Activated naive CD4-positive, alpha-beta T cell treated with anti-CD3 and anti-CD28 coated beads, Interleukin-2, amount 10 ng/mL, durations not matched to agents 7 days and 5 days (primary cell): ENCODE data around the gene AUTS2.

Source experiments
- CTCF ChIA-PET: fragments of 350-600 bp; sonication (Branson Sonifier 250); formaldehyde crosslinking; loops from one replicate; lab custom pipeline; 2021; ENCODE audit warnings: antibody characterized with exemption; lab: Charles Lee
- DNase-seq: peaks from one replicate; pipeline ENCODE4 v3.0.0-alpha.2; 2020
- H3K27ac Mint-ChIP-seq: one replicate; pipeline ENCODE4 v1.8.0; 2021; ENCODE audit warnings: mild to moderate bottlenecking, moderate library complexity, mixed read lengths
- H3K27me3 Mint-ChIP-seq: one replicate; pipeline ENCODE4 v1.8.0; 2021; ENCODE audit warnings: mild to moderate bottlenecking, mixed read lengths
- H3K36me3 Mint-ChIP-seq: one replicate; pipeline ENCODE4 v1.8.0; 2021; ENCODE audit warnings: mixed read lengths
- H3K4me1 Mint-ChIP-seq: one replicate; pipeline ENCODE4 v1.8.0; 2021; ENCODE audit warnings: mixed read lengths
- H3K4me3 Mint-ChIP-seq: one replicate; pipeline ENCODE4 v1.8.0; 2021; ENCODE audit warnings: mild to moderate bottlenecking, moderate library complexity, mixed read lengths
- H3K9me3 Mint-ChIP-seq: one replicate; pipeline ENCODE4 v1.8.0; 2021; ENCODE audit warnings: mixed read lengths

Gene AUTS2

DNA sequence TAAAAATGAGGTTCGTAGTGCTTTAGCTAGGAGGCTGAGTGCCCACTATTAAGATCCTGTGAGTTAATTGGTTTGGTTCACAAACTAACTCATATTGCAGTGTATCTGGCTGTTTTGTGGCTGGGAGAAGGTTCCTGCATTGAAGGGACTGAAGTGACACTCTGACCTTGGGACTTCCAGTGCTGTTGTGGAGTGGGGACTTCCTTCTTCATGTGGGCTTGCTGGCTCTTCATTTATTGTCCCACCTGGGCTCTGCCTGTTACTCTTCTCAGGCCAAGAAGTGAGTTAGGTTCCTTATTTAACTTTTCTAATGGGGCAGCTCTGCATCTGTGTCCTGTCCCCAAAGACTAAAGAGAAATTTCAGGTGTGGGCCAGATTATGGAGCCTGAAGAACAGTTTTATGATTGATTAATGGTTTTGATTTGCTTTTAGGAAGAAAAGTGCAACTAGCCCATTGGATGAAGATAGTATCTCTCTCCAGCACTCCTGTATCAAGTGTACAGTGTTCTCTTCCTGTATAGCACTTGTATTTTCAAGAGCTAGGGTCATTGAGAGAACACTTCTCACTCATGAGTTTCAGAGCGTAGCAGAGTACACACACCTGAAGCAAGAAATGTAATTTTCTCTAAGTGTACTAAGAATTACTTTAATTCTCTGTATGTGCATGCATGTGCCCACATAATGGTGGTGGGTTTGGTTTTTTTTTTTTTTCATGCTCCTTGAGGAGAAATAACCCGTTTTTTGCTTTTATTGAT, 54.8 kb downstream of the AUTS2 start:
- Mint-ChIP-seq H3K36me3 (no peaks in the 10 kb centered on the region), H3K4me3 (no peak overlapping the region), H3K9me3 (no peaks in the 10 kb centered on the region), H3K27me3 (no peaks in the 10 kb centered on the region), H3K27ac (no peak overlapping the region), H3K4me1 (no peaks in the 10 kb centered on the region)
- CTCF ChIA-PET, result no interaction called here
- no peak for DNase-seq

DNA sequence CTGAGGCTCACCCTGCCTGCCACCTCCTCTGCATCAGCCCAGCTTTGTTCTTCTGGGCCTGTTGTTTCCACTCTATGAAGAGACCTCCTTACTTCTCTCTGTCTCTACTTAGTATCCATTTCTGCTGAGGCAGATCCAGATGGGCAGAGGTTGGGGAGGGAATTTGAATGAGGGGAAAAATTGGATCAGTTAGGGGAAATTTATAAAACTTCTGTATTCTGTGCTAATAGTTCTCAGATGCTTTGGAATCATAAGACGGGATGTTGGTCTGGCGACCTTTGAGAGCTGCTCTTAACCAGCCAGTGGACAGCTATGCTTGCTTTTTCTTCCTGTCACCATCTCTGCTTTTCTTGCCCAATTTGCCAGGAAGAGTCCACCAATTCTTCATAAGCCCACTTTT, 55.5 kb downstream of the AUTS2 start:
- no peak for DNase-seq
- Mint-ChIP-seq H3K9me3 (no peaks in the 10 kb centered on the region), H3K27ac (no peak overlapping the region), H3K36me3 (no peaks in the 10 kb centered on the region), H3K4me3 (no peak overlapping the region), H3K27me3 (no peaks in the 10 kb centered on the region), H3K4me1 (no peaks in the 10 kb centered on the region)
- CTCF ChIA-PET, result no interaction called here

GRCh38 chr7:69654381-69654780, 56.1 kb downstream of the AUTS2 start:
- Mint-ChIP-seq H3K4me1 (no peaks in the 10 kb centered on the region), H3K27me3 (no peaks in the 10 kb centered on the region), H3K9me3 (no peaks in the 10 kb centered on the region), H3K27ac (no peak overlapping the region), H3K4me3 (no peak overlapping the region), H3K36me3 (no peaks in the 10 kb centered on the region)
- CTCF ChIA-PET, result no interaction called here
- no peak for DNase-seq

GRCh38 chr7:69654849-69655707, 56.8 kb downstream of the AUTS2 start:
- no peaks in the 10 kb centered on the region for H3K4me1 Mint-ChIP-seq
- no peaks in the 10 kb centered on the region for H3K27me3 Mint-ChIP-seq
- no peak overlapping the region for H3K4me3 Mint-ChIP-seq
- no peak for DNase-seq
- H3K9me3 Mint-ChIP-seq, result no peaks in the 10 kb centered on the region
- H3K36me3 Mint-ChIP-seq, result no peaks in the 10 kb centered on the region
- H3K27ac Mint-ChIP-seq, result no peak overlapping the region
- CTCF ChIA-PET, result no interaction called here

DNA sequence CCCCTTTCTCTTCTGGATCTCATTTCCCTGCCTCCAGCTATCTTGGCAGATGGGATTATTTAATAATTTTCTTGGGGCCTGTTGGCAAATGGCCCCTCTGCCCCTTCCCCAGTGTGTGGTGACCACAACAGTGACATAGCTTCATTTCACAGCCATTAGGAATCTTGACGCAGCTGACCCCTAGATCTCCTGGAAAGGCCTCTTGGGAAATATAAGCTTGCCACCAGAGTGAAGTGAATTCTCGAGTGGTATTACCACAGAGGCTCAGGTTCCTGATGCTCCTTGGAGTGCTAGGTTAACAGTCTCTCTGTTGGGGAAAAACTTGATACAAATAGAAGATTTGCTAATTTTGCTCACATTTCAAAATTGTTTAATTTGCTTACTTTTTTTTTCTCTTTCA, 57.8 kb downstream of the AUTS2 start:
- Mint-ChIP-seq H3K27ac (no peak overlapping the region), H3K27me3 (no peaks in the 10 kb centered on the region), H3K9me3 (no peaks in the 10 kb centered on the region), H3K4me1 (no peaks in the 10 kb centered on the region), H3K4me3 (no peak overlapping the region), H3K36me3 (no peaks in the 10 kb centered on the region)
- no peak for DNase-seq
- CTCF ChIA-PET, result no interaction called here

DNA sequence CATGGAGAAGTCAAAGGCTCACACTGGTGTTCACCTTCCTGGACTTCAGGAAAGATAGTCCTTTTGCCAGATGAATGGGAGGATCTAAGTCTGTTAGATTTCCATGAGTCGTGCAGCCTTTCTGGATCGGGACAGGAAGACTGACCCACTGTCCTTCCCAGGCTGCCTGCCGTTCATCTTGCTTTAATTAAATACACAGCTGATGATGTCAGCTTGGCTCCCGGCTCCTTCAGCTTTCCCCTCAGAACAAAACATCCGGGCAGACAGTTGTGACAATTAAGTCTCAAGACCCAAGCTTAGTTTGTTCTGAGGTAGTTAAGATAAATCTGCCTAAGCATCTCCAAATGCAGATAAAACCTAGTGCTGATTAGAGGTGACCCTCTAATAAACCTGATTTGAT, 58.6 kb downstream of the AUTS2 start:
- Mint-ChIP-seq H3K36me3 (no peaks in the 10 kb centered on the region), H3K4me1 (no peaks in the 10 kb centered on the region), H3K27ac (no peak overlapping the region), H3K27me3 (no peaks in the 10 kb centered on the region), H3K4me3 (no peak overlapping the region), H3K9me3 (no peaks in the 10 kb centered on the region)
- no peak for DNase-seq
- CTCF ChIA-PET, result interaction anchor here (0.9 kb wide), 1 partner anchor 18 kb away, joined by 3 read pairs; no protein-coding TSS in a partner anchor

DNA sequence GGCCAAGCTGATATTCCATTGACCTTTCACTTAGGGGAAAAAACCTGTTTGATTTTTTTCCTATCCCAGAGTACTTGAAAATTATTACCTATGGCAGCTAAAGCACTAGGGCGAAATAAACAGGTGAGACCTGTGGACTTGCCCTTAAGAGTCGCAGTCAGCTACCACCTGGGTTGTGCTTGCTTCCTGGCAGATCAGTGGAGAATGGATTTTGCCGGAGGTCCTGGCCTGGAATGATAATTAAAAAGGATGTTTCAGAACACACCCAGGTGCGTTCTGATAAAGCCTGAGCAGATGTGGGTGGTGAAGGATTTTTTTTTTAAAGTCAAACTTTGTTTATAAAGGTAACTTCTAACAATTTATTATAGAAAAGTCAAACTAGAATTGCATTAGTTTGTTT, 59.1 kb downstream of the AUTS2 start:
- no peak for DNase-seq
- CTCF ChIA-PET, result interaction anchor here (0.9 kb wide), 1 partner anchor 17 kb away, joined by 3 read pairs; no protein-coding TSS in a partner anchor
- Mint-ChIP-seq H3K27ac (no peak overlapping the region), H3K9me3 (no peaks in the 10 kb centered on the region), H3K27me3 (no peaks in the 10 kb centered on the region), H3K4me1 (no peaks in the 10 kb centered on the region), H3K36me3 (no peaks in the 10 kb centered on the region), H3K4me3 (no peak overlapping the region)

DNA sequence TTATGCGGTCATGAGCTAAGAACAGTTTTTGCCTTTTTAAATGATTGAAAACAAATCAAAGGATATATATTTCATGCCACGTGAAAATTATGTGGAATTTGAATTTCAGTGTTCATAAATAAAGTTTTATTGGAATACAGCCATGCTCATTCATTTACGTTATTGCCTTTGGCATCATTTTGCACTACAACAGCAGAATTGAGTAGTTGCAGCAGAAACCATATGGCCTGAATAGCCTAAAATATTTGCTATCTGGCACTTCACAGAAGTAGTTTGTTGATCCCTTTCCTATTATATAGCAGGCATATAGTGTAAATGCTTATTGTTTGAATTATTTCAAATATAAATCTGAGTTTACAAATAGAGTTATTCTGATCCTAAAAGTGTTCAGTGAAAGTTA, 59.7 kb downstream of the AUTS2 start:
- CTCF ChIA-PET, result no interaction called here
- H3K9me3 Mint-ChIP-seq, result no peaks in the 10 kb centered on the region

GRCh38 chr7:69659983-69660382, 61.7 kb downstream of the AUTS2 start:
- Mint-ChIP-seq H3K4me1 (no peaks in the 10 kb centered on the region), H3K27ac (no peak overlapping the region), H3K36me3 (no peaks in the 10 kb centered on the region), H3K9me3 (no peaks in the 10 kb centered on the region), H3K27me3 (no peaks in the 10 kb centered on the region), H3K4me3 (no peak overlapping the region)
- DNase-seq, result no peak
- CTCF ChIA-PET, result no interaction called here

More for the DNA sequence above, 59.7 kb downstream of the AUTS2 start:
- no peak for DNase-seq
- Mint-ChIP-seq H3K27me3 (no peaks in the 10 kb centered on the region), H3K4me3 (no peak overlapping the region), H3K36me3 (no peaks in the 10 kb centered on the region), H3K27ac (no peak overlapping the region), H3K4me1 (no peaks in the 10 kb centered on the region)

DNA sequence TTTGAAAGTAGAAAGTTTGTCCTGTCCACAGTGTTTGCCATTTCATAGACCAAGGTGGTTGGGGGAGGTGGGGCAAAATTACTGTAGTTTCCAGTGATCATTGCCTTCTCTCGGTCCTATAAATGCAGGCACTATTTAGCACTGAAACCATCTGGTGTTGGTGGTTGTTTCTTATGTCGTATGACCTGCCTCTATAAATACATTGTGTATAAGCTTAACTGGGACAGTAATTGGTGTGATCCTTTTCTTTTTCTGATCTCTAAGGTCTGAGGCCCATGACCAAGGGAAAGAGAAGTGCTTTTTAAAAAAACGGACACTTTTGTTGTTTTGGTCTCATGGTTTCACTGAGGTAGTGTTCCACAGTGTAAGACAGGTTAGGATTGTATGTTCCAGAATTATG, 63.1 kb downstream of the AUTS2 start:
- CTCF ChIA-PET, result no interaction called here
- DNase-seq, result no peak

GRCh38 chr7:69663911-69664832, 65.9 kb downstream of the AUTS2 start:
- H3K9me3 Mint-ChIP-seq, result no peaks in the 10 kb centered on the region
- H3K27ac Mint-ChIP-seq, result no peak overlapping the region
- no peaks in the 10 kb centered on the region for H3K36me3 Mint-ChIP-seq
- DNase-seq, result no peak
- CTCF ChIA-PET, result no interaction called here
- H3K4me1 Mint-ChIP-seq, result no peaks in the 10 kb centered on the region
- H3K27me3 Mint-ChIP-seq, result no peaks in the 10 kb centered on the region
- H3K4me3 Mint-ChIP-seq, result no peak overlapping the region

More for the DNA sequence above, 63.1 kb downstream of the AUTS2 start:
- Mint-ChIP-seq H3K36me3 (no peaks in the 10 kb centered on the region), H3K27ac (no peak overlapping the region), H3K4me3 (no peak overlapping the region), H3K9me3 (no peaks in the 10 kb centered on the region), H3K27me3 (no peaks in the 10 kb centered on the region), H3K4me1 (no peaks in the 10 kb centered on the region)

DNA sequence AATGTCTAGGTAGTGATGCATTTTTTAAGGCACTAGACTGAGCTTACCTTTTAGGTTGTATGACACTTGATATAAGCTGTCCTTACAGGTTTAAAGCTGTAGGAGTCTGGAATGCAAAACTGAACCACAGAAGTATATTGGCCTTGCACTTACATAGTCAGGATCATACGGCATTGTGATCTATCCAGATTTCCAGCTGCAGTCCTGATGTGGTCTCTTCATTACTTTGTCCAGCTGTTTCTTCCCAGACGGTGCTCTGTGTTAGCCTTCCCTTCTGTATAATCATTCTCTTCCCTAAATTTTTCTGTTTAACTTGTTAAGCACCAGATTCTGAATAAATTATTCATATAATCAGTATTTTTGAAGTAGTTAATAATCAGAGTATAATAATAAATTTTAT, 67.1 kb downstream of the AUTS2 start:
- Mint-ChIP-seq H3K36me3 (no peaks in the 10 kb centered on the region), H3K4me1 (no peaks in the 10 kb centered on the region), H3K27me3 (no peaks in the 10 kb centered on the region), H3K27ac (no peak overlapping the region), H3K4me3 (no peak overlapping the region), H3K9me3 (no peaks in the 10 kb centered on the region)
- CTCF ChIA-PET, result no interaction called here
- no peak for DNase-seq

- no peaks in the 10 kb centered on the region for H3K4me1 Mint-ChIP-seq
- CTCF ChIA-PET, result no interaction called here
- H3K27me3 Mint-ChIP-seq, result no peaks in the 10 kb centered on the region
- no peak overlapping the region for H3K4me3 Mint-ChIP-seq
- no peak for DNase-seq
- no peaks in the 10 kb centered on the region for H3K36me3 Mint-ChIP-seq
- no peaks in the 10 kb centered on the region for H3K9me3 Mint-ChIP-seq
- H3K27ac Mint-ChIP-seq, result no peak overlapping the region
These were observed 70.1 kb downstream of the AUTS2 start for GRCh38 chr7:69668339-69668870.

- CTCF ChIA-PET, result no interaction called here
These were observed 72.4 kb downstream of the AUTS2 start for GRCh38 chr7:69670701-69671100.

More at GRCh38 chr7:69670701-69671100, 72.4 kb downstream of the AUTS2 start:
- DNase-seq, result no peak
- Mint-ChIP-seq H3K4me1 (no peaks in the 10 kb centered on the region), H3K9me3 (no peaks in the 10 kb centered on the region), H3K4me3 (no peak overlapping the region), H3K36me3 (no peaks in the 10 kb centered on the region), H3K27me3 (no peaks in the 10 kb centered on the region), H3K27ac (no peak overlapping the region)
